B cell (primary cell): Measurements from ENCODE around the gene JAK1. TPM values are rescaled to one million over a fixed set of nuclear protein-coding genes. Genes with fewer than 3 reads are reported as not detected.

Experiments used
- ATAC-seq: fragments of 200-7000 bp; cut with Tn5 transposase; one replicate; pipeline ENCODE4 v1.10.0; 2021; ENCODE audit warnings: low read depth, mild to moderate bottlenecking, moderate number of reproducible peaks, moderate library complexity
- CTCF ChIA-PET: fragments of 350-600 bp; sonication (Branson Sonifier 250); formaldehyde crosslinking; loops from one replicate; lab custom pipeline; 2021; ENCODE audit warnings: antibody characterized with exemption, inconsistent platforms; lab: Charles Lee
- POLR2A ChIA-PET: fragments of 350-600 bp; sonication (Branson Sonifier 250); formaldehyde crosslinking; loops from one replicate; lab custom pipeline; 2021; ENCODE audit warnings: antibody characterized with exemption; lab: Charles Lee
- DNase-seq: peaks from one replicate; pipeline ENCODE4 v3.0.0; 2013
- H2AFZ ChIP-seq: 2 replicates; pipeline ENCODE4 v1.6.1; 2012; ENCODE audit warnings: mild to moderate bottlenecking, low read depth, low read length; ENCODE audit not compliant: insufficient read depth, poor library complexity, severe bottlenecking
- H3K27ac ChIP-seq, 2 donors: 1 replicate in 1 of 2; 2 replicates in 1 of 2; pipeline ENCODE4 v1.5.1; 2012 to 2013; ENCODE audit warnings: low read length in 2 of 2, mild to moderate bottlenecking in 2 of 2, moderate library complexity in 1 of 2
- H3K27me3 ChIP-seq, 4 experiments: fragments of 200-600 bp in 1 of 4; sonication (generic) in 1 of 4; replicated peaks in 1 of 4; 1 replicate in 2 of 4; 2 replicates in 2 of 4; pipeline versions ENCODE4 v1.6.1 to v1.7.0; 2013 to 2016; ENCODE audit warnings: low read length in 3 of 4, mild to moderate bottlenecking in 2 of 4, mixed read lengths in 1 of 4, moderate library complexity in 1 of 4; ENCODE audit not compliant: insufficient read depth in 4 of 4, control insufficient read depth in 3 of 4; ENCODE audit errors: control extremely low read depth in 1 of 4
- H3K36me3 ChIP-seq, 2 experiments: replicated peaks in 1 of 2; 1 replicate in 1 of 2; 2 replicates in 1 of 2; pipeline versions ENCODE4 v1.6.1 to v1.7.1; 2013; ENCODE audit warnings: low read length in 1 of 2; ENCODE audit not compliant: insufficient read depth in 2 of 2, control insufficient read depth in 1 of 2; ENCODE audit errors: control extremely low read depth in 1 of 2, extremely low read depth in 1 of 2
- H3K4me1 ChIP-seq, 2 donors: fragments of 200-600 bp in 1 of 2; sonication (generic) in 1 of 2; 1 replicate in 1 of 2; 2 replicates in 1 of 2; pipeline versions ENCODE4 v1.5.1 to v1.6.1; 2013 to 2017; ENCODE audit warnings: low read length in 2 of 2; ENCODE audit not compliant: control insufficient read depth in 2 of 2, insufficient read depth in 2 of 2
- H3K4me2 ChIP-seq: replicated peaks from 2 replicates; pipeline ENCODE3; 2012; ENCODE audit warnings: mild to moderate bottlenecking, low read depth, low read length; ENCODE audit not compliant: poor library complexity, severe bottlenecking
- H3K4me3 ChIP-seq, 5 experiments: fragments of 200-600 bp in 1 of 5; sonication (generic) in 1 of 5; 1 replicate in 3 of 5; 2 replicates in 2 of 5; pipeline versions ENCODE4 v1.5.1 to v1.7.0; 2011 to 2016; ENCODE audit warnings: low read length in 4 of 5, mild to moderate bottlenecking in 4 of 5, low read depth in 2 of 5, control low read depth in 1 of 5, moderate library complexity in 1 of 5; ENCODE audit not compliant: insufficient read depth in 1 of 5; ENCODE audit errors: control extremely low read depth in 1 of 5, extremely low read depth in 1 of 5
- H3K79me2 ChIP-seq: fragments of 200-600 bp; sonication (generic); one replicate; pipeline ENCODE4 v1.6.0; 2016; ENCODE audit warnings: low read length; ENCODE audit not compliant: control insufficient read depth, insufficient read depth
- H3K9ac ChIP-seq: fragments of 200-600 bp; sonication (generic); 2 replicates; pipeline ENCODE4 v1.6.1; 2017; ENCODE audit warnings: mild to moderate bottlenecking, low read length, moderate library complexity
- H3K9me3 ChIP-seq, 3 donors: one replicate each; pipeline versions ENCODE4 v1.6.1 to v1.7.1; 2013; ENCODE audit warnings: low read length in 2 of 3; ENCODE audit not compliant: control insufficient read depth in 2 of 3, insufficient read depth in 1 of 3; ENCODE audit errors: control extremely low read depth in 1 of 3
- H4K20me1 ChIP-seq: 2 replicates; pipeline ENCODE4 v1.6.0; 2012; ENCODE audit warnings: mild to moderate bottlenecking, low read length; ENCODE audit not compliant: insufficient read depth, control insufficient read depth, poor library complexity, severe bottlenecking
- H3K27ac Mint-ChIP-seq: one replicate; pipeline ENCODE4 v1.8.0; 2021; ENCODE audit warnings: mixed read lengths
- H3K27me3 Mint-ChIP-seq: one replicate; pipeline ENCODE4 v1.8.0; 2021; ENCODE audit warnings: mixed read lengths
- H3K4me1 Mint-ChIP-seq: one replicate; pipeline ENCODE4 v1.8.0; 2021; ENCODE audit warnings: mixed read lengths
- H3K4me3 Mint-ChIP-seq: one replicate; pipeline ENCODE4 v1.8.0; 2021; ENCODE audit warnings: mixed read lengths
- H3K9me3 Mint-ChIP-seq: one replicate; pipeline ENCODE4 v1.8.0; 2022; ENCODE audit warnings: mixed read lengths; ENCODE audit not compliant: insufficient read depth
- EZH2 ChIP-seq: IDR thresholded peaks from 2 replicates; pipeline ENCODE4 v1.6.1; 2012; ENCODE audit warnings: borderline replicate concordance, low read depth, mild to moderate bottlenecking, moderate library complexity, low read length; ENCODE audit not compliant: insufficient read depth, poor library complexity, severe bottlenecking
- WGBS: methylation state at CpG from one replicate; pipeline ENCODE4 v1.1.5; 2013; ENCODE audit warnings: missing lambda C conversion rate; ENCODE audit not compliant: insufficient coverage; 5-methylcytosine and 5-hydroxymethylcytosine counted together
- intact Hi-C: fragments of 100-400 bp; cut with micrococcal nuclease; formaldehyde crosslinking; loops from one replicate; pipeline ENCODE4 v1.10.0; 2022
- polyA plus RNA-seq: library from polyadenylated mRNA; depleted of rRNA; stranded (reverse); fragments of >200 nt; gene quantifications from 2 replicates; pipeline ENCODE4 v1.2.3, GENCODE V29; 2012
- total RNA-seq, 2 donors: library from RNA; stranded (reverse); fragments of 120-200 nt in 1 of 2; gene quantifications; 1 replicate in 1 of 2; 2 replicates in 1 of 2; pipeline versions ENCODE4 v1.2.3 to v1.2.4, GENCODE V29; 2013 to 2022
- TF ChIP-seq, protein P1 (sequence below): fragments of 200-600 bp; IDR thresholded peaks from one replicate; pipeline ENCODE4 v1.8.0; 2022; ENCODE audit warnings: antibody characterized with exemption, mild to moderate bottlenecking

JAK1 gene
- total and polyA plus RNA-seq, 2 donors (not counting 1 experiment from before 2014, with no cell fraction given), result 99.0 to 244 TPM

GRCh38 chr1:64915381-64916274 is 50.7 kb downstream of the JAK1 start:
- Mint-ChIP-seq H3K4me3 (peak overlapping the region; percentile 29), H3K9me3 (no peaks in the 10 kb centered on the region), H3K27ac (peak overlapping the region; percentile 2), H3K27me3 (no peaks in the 10 kb centered on the region), H3K4me1 (peaks cover 90% of the 10 kb centered on the region)
- TF ChIP-seq, protein P1, sequence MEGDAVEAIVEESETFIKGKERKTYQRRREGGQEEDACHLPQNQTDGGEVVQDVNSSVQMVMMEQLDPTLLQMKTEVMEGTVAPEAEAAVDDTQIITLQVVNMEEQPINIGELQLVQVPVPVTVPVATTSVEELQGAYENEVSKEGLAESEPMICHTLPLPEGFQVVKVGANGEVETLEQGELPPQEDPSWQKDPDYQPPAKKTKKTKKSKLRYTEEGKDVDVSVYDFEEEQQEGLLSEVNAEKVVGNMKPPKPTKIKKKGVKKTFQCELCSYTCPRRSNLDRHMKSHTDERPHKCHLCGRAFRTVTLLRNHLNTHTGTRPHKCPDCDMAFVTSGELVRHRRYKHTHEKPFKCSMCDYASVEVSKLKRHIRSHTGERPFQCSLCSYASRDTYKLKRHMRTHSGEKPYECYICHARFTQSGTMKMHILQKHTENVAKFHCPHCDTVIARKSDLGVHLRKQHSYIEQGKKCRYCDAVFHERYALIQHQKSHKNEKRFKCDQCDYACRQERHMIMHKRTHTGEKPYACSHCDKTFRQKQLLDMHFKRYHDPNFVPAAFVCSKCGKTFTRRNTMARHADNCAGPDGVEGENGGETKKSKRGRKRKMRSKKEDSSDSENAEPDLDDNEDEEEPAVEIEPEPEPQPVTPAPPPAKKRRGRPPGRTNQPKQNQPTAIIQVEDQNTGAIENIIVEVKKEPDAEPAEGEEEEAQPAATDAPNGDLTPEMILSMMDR, result no peak
- TF ChIP-seq EZH2, result no peak
- POLR2A ChIA-PET, result no interaction called here
- H3K27me3 ChIP-seq, result no peaks in the 10 kb centered on the region
- no peak overlapping the region for H3K9ac ChIP-seq
- peaks cover 53 to 61% of the 10 kb centered on the region in 2 donors for H3K4me1 ChIP-seq
- CTCF ChIA-PET, result interaction anchor here (1.2 kb wide), 1 partner anchor 159 kb away, joined by 5 read pairs; no protein-coding TSS in a partner anchor
- no peak overlapping the region for H2AFZ ChIP-seq
- DNase-seq, result no peak
- H3K27ac ChIP-seq, result no peak overlapping the region
- no peaks in the 10 kb centered on the region for H3K9me3 ChIP-seq
- peaks cover 96% of the 10 kb centered on the region for H3K79me2 ChIP-seq
- WGBS, result no CpG with 5 or more reads among the region's 9 CpGs
- intact Hi-C loops, result no loop called here
- H4K20me1 ChIP-seq, result peaks cover 92% of the 10 kb centered on the region
- H3K4me3 ChIP-seq, result no peak overlapping the region
- H3K36me3 ChIP-seq, result peaks cover 0 to 2% of the 10 kb centered on the region in 2 experiments
- no peak overlapping the region for H3K4me2 ChIP-seq
- ATAC-seq, result no peak
